Body of pancreas (tissue), 4 donors: ENCODE data around the gene RBM19. TPM values are rescaled to one million over a fixed set of nuclear protein-coding genes. Genes with fewer than 3 reads are reported as not detected.
"Not testable (repeated sequence)": the region's sequence is repeated elsewhere in the genome, so short reads cannot be mapped to it uniquely, and the experiment has no call there.

Experiments used
- ATAC-seq: fragments of 150-250 bp; one replicate; pipeline ENCODE4 v1.9.1; 2016
- DNase-seq, 4 donors: peaks; one replicate each; pipeline ENCODE4 v3.0.0-alpha.2; 2019
- H3K27ac ChIP-seq, 4 donors: fragments of 200-600 bp; sonication (generic); 1 replicate in 3 of 4; 2 replicates in 1 of 4; pipeline versions ENCODE4 v1.5.1 to v1.6.1; 2016 to 2019; ENCODE audit warnings: mild to moderate bottlenecking in 1 of 4, mixed read lengths in 1 of 4, moderate library complexity in 1 of 4
- H3K27me3 ChIP-seq, 2 donors: fragments of 200-600 bp; sonication (generic); one replicate each; pipeline ENCODE4 v1.6.0; 2016; ENCODE audit warnings: mild to moderate bottlenecking in 1 of 2
- H3K36me3 ChIP-seq, 2 donors: fragments of 200-600 bp; sonication (generic); replicated peaks in 1 of 2; 2 replicates each; pipeline ENCODE4 v1.5.1; 2016; ENCODE audit warnings: low read depth in 2 of 2; ENCODE audit not compliant: insufficient read depth in 1 of 2
- H3K4me1 ChIP-seq: fragments of 200-600 bp; sonication (generic); one replicate; pipeline ENCODE4 v1.6.0; 2016
- H3K4me3 ChIP-seq, 2 donors: fragments of 200-600 bp; sonication (generic); 1 replicate in 1 of 2; 2 replicates in 1 of 2; pipeline ENCODE4 v1.5.1; 2016 to 2019
- H3K9me3 ChIP-seq, 3 donors: fragments of 200-600 bp; sonication (generic); 1 replicate in 2 of 3; 2 replicates in 1 of 3; pipeline ENCODE4 v1.5.1; 2016
- CTCF ChIP-seq, 7 experiments: fragments of 450-650 bp in 4 of 7; fragments of 200-600 bp in 3 of 7; sonication (generic) in 3 of 7; IDR thresholded peaks; one replicate each; pipeline ENCODE4 v1.5.1; 2016 to 2019; ENCODE audit warnings: antibody characterized with exemption in 7 of 7
- POLR2A ChIP-seq, 3 donors: fragments of 450-650 bp; IDR thresholded peaks; one replicate each; pipeline ENCODE4 v1.6.1; 2016; ENCODE audit warnings: antibody characterized with exemption in 3 of 3, mild to moderate bottlenecking in 2 of 3
- WGBS, 2 donors: methylation state at CpG; one replicate each; pipeline ENCODE4 v1.1.5; 2017; 5-methylcytosine and 5-hydroxymethylcytosine counted together
- intact Hi-C: fragments of 100-400 bp; cut with DNase I; formaldehyde crosslinking; loops from one replicate; pipeline ENCODE4 v1.15.1; 2023
- total RNA-seq, 2 donors: library from RNA; depleted of rRNA; stranded (reverse); fragments of >200 nt; gene quantifications; one replicate each; pipeline ENCODE4 v1.1.0, GENCODE V29; 2016

Gene RBM19
- total RNA-seq, 2 donors from 2014 or later, result 18.4 to 36.3 TPM

- TF ChIP-seq POLR2A (IDR thresholded peaks at IDR 0.05) (no peak), CTCF (IDR thresholded peaks at IDR 0.05) (no peak)
Measured at GRCh38 chr12:113818283-113818682, 147.8 kb downstream of the RBM19 start.

GRCh38 chr12:113816866-113817265, 149.3 kb downstream of the RBM19 start:
- Histone ChIP-seq H3K27me3 (no peaks in the 10 kb centered on the region), H3K9me3 (no peaks in the 10 kb centered on the region), H3K36me3 (no peaks in the 10 kb centered on the region), H3K27ac (no peak overlapping the region), H3K4me3 (no peak overlapping the region), H3K4me1 (no peaks in the 10 kb centered on the region)
- intact Hi-C loops, result no loop called here
- WGBS, 2 donors, result 84 to 85% methylated on average over 16 of the region's 16 CpGs
- TF ChIP-seq POLR2A (IDR thresholded peaks at IDR 0.05) (no peak), CTCF (IDR thresholded peaks at IDR 0.05) (no peak)
- no peak for ATAC-seq
- DNase-seq, result no peak

More at GRCh38 chr12:113818283-113818682, 147.8 kb downstream of the RBM19 start:
- H3K27me3 ChIP-seq, result no peaks in the 10 kb centered on the region
- WGBS, 2 donors, result 89 to 92% methylated on average over 4 of the region's 4 CpGs
- ATAC-seq (no peak), DNase-seq (no peak)
- no peaks in the 10 kb centered on the region for H3K4me1 ChIP-seq
- intact Hi-C loops, result no loop called here
- no peak overlapping the region for H3K4me3 ChIP-seq
- H3K36me3 ChIP-seq, result no peaks in the 10 kb centered on the region
- no peak overlapping the region for H3K27ac ChIP-seq
- H3K9me3 ChIP-seq, result no peaks in the 10 kb centered on the region

- intact Hi-C loops, result no loop called here
- Histone ChIP-seq H3K27me3 (no peaks in the 10 kb centered on the region), H3K4me3 (no peak overlapping the region), H3K36me3 (no peaks in the 10 kb centered on the region), H3K4me1 (no peaks in the 10 kb centered on the region), H3K27ac (no peak overlapping the region), H3K9me3 (no peaks in the 10 kb centered on the region)
- no peak for ATAC-seq
- TF ChIP-seq POLR2A (IDR thresholded peaks at IDR 0.05) (no peak), CTCF (IDR thresholded peaks at IDR 0.05) (no peak)
- WGBS, 2 donors, result 72 to 73% methylated on average over 5 of the region's 5 CpGs
- no peak for DNase-seq
Measured at GRCh38 chr12:113815031-113815430, 151.1 kb downstream of the RBM19 start.

- Histone ChIP-seq H3K27me3 (no peaks in the 10 kb centered on the region), H3K4me3 (no peak overlapping the region), H3K4me1 (no peaks in the 10 kb centered on the region), H3K36me3 (no peaks in the 10 kb centered on the region), H3K9me3 (no peaks in the 10 kb centered on the region), H3K27ac (no peak overlapping the region)
- no peak for ATAC-seq
- intact Hi-C loops, result no loop called here
- 87 to 93% methylated on average over 6 of the region's 6 CpGs for WGBS, 2 donors
- TF ChIP-seq CTCF (IDR thresholded peaks at IDR 0.05), result no peak
- TF ChIP-seq POLR2A (IDR thresholded peaks at IDR 0.05), result no peak
- DNase-seq, result no peak
Measured at GRCh38 chr12:113813229-113813541, 152.9 kb downstream of the RBM19 start.

- DNase-seq (no peak), ATAC-seq (no peak)
- H3K36me3 ChIP-seq, result no peaks in the 10 kb centered on the region
- no peaks in the 10 kb centered on the region for H3K9me3 ChIP-seq
- no peak for TF ChIP-seq POLR2A (IDR thresholded peaks at IDR 0.05)
- no peak for TF ChIP-seq CTCF (IDR thresholded peaks at IDR 0.05)
- H3K27me3 ChIP-seq, result no peaks in the 10 kb centered on the region
- WGBS, 2 donors, result 91 to 92% methylated on average over 14 to 16 of the region's 16 CpGs
- no peaks in the 10 kb centered on the region for H3K4me1 ChIP-seq
- intact Hi-C loops, result no loop called here
- no peak overlapping the region for H3K27ac ChIP-seq
- no peak overlapping the region for H3K4me3 ChIP-seq
Measured at GRCh38 chr12:113812411-113813228, 153.5 kb downstream of the RBM19 start.

- 95 to 98% methylated on average over 16 to 17 of the region's 17 CpGs for WGBS, 2 donors
- H3K27ac ChIP-seq, H3K9me3 ChIP-seq, H3K27me3 ChIP-seq, DNase-seq, H3K4me3 ChIP-seq, H3K36me3 ChIP-seq, H3K4me1 ChIP-seq, intact Hi-C loops, ATAC-seq: not testable (repeated sequence)
Measured at GRCh38 chr12:113809462-113810220, 156.5 kb downstream of the RBM19 start.
